DMS 273 (cell line): ENCODE results near the gene ZNF627.
"Not testable (repeated sequence)": the region's sequence is repeated elsewhere in the genome, so short reads cannot be mapped to it uniquely, and the experiment has no call there.

Experiments
- DNase-seq: peaks from one replicate; lab custom pipeline; 2025; ENCODE audit not compliant: unreplicated experiment; lab: John Stamatoyannopoulos, UW

ZNF627 gene

DNA sequence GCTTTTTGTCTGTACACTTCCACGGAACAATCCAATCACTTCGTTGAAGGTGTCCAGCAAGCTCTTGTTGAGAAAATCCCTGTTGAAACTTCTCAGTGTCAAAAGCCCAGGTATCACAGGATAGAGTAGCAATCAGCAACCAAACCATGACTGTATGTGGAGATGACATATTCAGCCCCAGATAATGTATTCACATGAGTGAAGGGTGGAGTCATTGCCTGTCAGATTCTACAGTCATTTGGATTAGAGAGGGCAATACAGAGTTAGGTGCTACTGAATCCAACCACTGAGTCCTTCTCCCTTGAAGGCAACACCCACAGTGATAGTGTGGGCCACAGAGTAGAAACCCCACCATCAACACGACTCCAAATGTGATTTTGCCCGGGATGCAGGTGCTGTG, 23.3 kb downstream of the ZNF627 start:
- no peak for DNase-seq

DNA sequence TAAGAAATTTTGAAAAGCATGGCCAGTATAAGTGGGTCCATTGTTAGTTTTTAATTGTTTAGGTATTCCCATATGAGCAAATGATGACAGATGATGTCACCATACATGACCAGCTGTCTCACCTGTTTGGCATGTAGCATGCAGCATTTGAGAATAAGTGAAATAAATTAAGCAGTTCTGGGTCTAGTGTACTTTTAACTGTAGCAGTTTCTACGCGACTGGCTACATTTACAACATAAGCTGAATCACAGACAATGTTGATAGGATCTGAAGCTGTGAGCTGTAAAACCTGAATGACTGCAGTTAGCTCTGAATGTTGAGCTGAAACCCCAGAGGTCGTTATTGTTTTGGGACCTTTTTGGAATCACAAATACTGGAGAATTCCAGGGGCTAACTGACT, 25.1 kb downstream of the ZNF627 start:
- not testable (repeated sequence) for DNase-seq

DNA sequence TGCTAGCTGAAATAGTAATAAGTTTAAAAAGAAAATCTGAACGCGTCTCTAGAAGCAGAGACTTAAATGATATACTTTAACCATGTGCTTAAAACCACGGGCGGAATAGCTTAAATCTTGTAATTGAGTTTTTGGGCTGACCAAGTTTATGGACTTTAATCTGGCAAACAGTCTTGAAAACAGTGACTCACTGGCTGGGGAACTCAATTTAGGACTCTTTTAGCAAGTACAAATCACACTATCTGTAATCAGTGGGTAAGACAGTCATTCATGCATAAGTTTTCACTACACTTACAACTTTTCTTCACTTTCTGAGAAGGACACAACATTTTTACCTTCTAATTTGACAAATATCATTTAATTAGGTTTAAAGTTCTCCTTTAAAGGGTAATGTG, 26.8 kb downstream of the ZNF627 start:
- DNase-seq, result no peak

DNA sequence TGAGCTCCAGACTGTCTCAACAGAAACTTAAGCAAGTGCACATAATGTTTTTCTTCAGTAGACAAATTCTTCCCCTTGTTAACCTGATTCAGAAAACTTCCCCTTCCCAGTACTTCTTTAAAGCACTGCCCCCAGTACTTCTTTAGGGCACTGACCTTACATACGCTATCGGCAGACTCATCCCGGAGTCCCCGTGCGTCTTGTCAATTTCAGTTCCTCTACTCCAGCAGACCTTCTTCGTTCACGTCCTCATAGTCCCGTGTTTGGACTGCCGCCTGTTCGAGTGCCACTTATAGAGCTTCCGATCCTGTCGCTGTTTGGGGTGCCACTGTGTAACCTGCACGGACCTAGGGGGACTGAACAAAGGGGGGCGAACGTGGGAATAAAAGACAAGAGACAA, 29.0 kb downstream of the ZNF627 start:
- no peak for DNase-seq

DNA sequence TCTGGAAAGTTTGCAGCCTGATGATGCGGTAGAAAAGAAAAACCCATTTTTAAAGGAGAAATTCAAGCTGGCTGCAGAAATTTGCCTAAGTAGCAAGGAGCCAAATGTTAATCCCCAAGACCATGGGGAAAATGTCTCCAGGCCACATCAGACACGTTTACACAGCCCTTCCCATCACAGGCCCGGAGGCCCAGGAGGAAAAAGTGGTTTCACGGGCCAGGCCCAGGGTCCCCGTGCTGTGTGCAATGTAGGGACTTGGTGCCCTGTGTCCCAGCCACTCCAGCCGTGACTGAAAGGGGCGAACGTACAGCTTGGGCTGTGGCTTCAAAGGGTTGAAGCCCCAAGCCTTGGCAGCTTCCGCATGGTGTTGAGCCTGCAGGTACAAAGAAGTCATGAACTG, 35.9 kb downstream of the ZNF627 start:
- DNase-seq, result no peak

DNA sequence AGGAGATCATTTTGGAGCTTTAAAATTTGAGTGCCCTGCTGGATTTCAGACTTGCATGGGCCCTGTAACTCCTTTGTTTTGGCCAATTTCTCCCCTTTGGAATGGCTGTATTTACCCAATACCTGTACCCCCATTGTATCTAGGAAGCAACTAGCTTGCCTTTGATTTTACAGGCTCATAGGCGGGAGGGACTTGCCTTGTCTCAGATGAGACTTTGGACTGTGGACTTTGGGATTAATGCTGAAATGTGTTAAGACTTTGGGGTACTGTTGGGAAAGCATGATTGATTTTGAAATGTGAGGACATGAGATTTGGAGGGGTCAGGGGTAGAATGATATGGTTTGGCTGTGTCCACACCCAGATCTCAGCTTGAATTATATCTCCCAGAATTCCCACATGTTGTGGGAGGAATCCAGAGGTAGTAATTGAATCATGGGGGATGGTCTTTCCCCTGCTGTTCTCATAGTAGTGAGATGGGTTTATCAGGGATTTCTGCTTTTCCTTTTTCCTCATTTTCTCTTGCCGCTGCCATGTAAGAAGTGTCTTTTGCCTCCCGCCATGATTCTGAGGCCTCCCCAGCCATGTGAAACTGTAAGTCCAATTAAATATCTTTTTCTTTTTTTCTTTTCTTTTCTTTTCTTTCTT, 36.9 kb downstream of the ZNF627 start:
- DNase-seq, result not testable (repeated sequence)

DNA sequence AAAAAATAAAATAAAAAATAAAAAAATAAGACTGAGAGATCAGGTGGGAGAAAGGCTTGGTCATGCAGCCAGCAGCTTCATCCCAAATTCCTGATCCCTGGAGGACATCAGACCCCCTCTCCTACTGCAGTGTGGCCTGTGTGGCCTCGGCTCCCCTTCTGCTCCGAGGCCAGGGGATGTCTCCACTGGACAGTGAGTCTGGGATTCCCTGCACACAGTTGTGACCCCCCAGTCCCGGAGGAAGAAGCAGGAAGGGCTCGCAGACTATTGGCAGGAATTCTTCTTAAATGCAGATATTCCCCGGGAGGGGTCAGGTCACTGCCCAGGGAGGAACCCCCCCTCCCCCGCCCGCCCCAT, 41.9 kb downstream of the ZNF627 start:
- no peak for DNase-seq

DNA sequence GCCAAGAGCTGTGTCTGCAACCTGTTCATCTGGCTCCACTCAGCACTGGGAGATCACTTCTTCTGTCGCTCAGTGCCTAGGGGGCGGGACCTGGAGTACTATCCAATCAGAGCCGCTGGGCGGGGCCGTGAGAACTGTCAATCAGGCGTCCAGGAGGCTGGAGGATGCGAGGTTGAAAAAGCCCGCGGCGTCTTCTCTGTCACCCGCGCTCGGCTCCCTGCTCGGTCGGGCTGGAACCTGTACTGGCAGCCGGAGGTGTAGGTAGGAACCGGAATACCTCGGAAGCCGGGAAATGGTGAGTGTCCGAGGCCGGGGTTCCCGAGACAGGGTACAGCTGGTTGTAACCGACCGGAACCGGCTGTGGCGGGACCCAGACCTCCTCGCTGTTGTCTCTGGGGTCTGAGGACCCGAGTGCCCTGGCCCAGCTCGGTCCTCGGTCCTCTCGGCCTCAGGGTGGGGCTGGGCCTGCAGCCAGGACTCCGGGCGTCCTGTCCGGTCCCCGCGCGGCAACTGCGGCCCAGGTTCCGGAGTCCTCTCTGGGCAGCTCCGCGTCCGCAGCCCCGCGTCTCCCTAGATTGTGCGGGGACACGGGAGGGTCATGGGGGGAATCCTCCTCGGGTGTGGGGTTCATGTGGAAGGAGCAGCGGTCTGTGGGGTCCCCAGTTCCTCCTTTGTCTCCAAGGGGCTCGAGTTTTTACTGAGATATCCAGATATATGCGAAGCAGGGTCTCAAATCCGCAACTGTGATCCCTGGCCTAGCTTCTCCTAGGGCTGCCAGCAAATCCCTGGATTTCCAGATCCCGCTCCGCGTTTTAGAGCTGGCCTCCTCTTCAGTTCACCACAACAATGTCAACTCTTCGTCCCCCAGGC, 42.6 kb downstream of the ZNF627 start:
- peak; percentile 99 for DNase-seq

DNA sequence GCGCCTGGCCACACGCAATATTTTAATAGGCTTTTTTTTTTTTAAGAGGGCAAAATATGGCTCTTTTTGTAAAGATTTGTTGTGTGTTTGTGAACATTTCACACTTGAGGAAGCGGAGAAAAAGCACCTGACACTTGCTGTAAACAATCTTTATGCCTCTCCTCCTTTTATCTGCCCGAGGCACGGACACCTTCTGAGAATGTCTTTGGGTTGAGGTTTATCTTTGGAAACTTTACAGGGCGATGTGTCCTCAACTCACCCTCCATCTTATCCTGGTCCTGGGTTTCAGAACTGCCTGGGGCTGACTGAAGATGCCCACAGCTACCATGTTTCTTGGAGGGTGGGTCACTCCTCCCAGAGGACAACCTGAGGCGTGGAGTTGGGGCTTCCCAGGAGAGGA, 44.0 kb downstream of the ZNF627 start:
- no peak for DNase-seq

DNA sequence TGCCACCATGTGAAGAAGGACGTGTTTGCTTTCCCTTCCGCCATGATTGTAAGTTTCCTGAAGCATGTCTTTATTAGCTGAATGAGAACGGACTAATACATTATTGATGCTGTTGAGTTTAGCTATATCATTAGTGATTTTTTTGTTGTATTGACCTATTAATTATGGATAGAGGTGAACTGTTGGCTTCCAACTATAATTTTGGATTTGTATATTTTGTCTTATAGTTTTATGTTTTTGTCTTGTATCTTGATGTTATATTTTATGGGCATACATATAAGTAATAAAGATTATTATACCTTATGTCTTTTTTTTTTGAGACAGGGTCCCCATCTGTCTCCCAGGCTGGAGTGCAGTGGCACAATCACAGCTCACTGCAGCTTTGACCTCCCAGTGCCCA, 45.6 kb downstream of the ZNF627 start:
- DNase-seq, result no peak

DNA sequence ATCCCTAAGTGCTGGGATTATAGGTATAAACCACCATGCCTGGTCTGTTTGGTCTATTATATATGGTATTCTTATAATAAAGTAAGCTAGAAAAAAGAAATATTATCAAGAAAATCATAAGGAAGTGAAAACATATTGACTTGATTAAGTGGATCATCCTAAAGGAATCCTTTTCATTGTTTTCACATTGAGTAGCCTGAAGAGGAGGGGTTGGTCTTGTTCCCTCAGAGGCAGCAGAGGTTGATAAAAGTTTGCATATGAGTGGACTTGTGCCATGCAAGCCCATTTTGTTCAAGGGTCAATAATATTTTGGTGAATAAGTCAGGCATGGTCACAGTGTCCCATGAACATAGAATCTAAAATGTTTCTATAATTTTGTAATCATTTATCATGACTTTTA, 52.7 kb downstream of the ZNF627 start:
- DNase-seq, result no peak

DNA sequence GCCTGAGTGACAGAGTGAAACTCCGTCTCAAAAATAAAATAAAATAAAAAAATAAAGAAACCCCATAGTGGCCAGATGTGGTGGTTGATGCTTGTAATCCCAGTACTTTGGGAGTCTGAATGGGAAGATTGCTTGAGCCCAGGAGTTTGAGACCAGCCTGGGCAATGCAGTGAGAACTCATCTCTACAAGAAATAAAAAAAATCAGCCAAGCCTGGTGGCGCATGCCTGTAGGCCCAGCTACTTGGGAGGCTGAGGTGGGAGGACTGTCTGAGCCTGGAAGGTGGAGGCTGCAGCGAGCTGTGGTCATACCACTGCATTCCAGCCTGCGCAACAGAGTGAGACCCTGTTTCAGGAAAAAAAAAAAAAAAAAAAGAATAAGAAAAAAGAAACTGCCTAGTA, 53.8 kb downstream of the ZNF627 start:
- no peak for DNase-seq

DNA sequence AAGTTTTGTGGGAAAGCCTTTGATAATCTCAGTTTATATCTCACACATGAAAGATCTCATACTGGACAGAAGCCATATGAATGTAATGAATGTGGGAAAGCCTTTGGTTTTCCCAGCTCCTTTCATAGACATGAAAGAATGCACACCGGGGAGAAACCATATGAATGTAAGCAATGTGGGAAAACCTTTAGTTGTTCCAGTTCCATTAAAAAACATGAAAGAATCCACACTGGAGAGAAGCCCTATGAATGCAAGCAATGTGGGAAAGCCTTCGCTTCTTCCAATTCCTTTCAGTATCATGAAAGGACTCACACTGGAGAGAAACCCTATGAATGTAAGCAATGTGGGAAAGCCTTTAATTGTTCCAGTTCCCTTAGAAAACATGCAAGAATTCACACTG, 54.8 kb downstream of the ZNF627 start:
- DNase-seq, result no peak

DNA sequence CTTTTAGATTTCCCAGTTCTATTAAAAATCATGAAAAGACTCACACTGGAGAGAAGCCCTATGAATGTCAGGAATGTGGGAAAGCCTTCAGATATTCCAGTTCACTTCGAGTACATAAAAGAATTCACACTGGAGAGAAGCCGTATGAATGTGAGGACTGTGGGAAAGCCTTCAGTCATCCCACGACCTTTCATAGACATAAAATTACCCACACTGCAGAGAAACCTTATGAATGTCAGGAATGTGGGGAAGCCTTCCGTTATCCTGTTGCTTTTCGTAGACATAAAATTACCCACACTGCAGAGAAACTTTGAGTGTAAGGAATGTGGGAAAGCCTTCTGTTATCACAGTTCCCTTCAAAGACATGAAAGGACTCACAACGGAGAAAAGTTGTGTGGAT, 55.2 kb downstream of the ZNF627 start:
- peak; percentile 17 for DNase-seq

DNA sequence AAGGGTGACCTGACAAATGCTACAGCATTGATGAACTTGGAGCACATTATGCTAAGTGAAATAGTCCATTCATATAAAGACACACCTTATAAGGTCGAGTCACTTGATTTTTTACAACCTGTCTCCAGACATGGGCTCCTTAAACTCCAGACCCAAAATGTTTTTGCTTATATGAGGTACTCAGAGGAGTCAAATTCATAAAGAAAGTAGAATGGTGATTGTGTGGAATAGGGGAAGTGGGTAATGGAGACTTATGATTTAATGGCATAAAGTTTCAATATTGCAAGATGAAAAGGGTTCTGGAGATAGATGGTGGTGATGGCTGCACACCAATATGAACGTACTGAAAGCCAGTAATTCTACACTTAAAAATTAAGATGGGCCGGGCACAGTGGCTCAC, 59.3 kb downstream of the ZNF627 start:
- no peak for DNase-seq

DNA sequence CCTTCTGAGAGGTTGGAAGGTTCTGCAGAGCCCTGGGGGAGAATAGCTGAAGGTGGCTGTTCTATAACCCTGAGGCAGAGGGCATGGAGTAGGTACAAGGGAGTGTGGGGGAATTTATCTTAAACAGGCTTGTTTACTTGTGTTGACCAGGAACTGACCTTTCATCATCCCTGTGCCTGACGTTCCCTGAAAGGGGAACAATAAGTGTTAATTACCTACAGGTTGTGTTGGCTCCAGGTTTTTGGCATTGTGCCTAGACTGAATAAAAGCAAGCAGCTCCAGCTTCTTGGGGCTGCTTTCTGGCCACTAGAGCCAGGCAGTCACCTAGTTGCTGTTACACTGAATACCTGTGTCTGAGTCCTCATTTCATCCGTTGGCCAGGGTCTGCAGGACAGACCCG, 60.0 kb downstream of the ZNF627 start:
- peak; percentile 56 for DNase-seq

DNA sequence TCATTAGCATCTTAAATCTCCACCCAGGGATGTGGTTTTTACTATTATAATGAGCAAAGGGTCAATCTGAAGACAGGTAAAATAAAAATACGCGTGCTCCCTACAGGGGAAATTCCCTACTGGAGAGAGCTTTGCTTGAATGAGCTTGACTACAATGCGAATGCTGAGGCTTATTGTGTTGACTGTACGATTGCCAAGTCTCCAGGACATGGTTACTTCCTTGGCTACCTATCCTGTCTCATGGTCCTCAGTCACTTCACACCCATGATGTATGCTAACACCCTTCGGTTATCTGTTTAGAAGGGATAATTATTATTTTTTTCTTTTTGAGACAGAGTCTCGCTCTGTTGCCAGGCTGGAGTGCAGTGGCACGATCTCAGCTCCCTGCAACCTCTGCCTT, 61.7 kb downstream of the ZNF627 start:
- no peak for DNase-seq

DNA sequence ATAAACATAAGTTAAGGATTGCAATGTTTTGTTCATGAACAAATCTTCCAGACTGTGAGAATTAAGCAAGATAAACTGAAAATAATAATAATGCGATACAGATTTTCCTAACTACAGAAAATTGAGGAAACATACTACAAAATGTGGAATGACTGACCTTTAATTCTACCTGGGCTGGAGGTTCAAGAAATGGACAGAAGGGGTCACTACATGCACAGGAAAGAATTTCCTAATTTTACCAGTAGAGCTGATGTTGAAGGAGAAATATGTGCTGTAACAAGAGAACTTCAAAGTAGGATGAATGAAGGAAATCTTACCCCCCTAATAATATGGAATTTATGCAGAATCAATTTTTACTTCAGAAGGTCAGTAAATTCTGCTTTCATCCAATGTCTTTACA, 62.3 kb downstream of the ZNF627 start:
- DNase-seq, result peak; percentile 30

DNA sequence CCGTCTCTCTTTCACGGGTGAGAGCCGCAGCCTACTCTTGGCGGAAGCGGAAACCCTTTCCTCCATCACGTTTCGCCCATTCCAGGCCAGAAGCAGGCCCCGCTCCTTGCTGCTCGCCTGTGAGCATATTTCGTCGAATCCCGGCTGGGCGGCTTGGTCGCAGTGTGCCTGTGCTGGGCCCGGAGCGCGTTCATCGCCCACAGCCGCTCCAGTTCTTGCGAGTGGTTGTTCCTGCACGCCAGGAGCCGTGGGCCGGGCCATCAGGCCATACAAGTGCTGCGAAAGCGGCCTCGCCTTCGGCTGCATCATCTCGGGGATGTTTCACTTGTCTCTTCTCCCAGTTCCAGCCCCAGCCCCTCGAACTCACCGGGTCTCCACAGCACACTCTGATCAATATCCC, 65.0 kb downstream of the ZNF627 start:
- no peak for DNase-seq

DNA sequence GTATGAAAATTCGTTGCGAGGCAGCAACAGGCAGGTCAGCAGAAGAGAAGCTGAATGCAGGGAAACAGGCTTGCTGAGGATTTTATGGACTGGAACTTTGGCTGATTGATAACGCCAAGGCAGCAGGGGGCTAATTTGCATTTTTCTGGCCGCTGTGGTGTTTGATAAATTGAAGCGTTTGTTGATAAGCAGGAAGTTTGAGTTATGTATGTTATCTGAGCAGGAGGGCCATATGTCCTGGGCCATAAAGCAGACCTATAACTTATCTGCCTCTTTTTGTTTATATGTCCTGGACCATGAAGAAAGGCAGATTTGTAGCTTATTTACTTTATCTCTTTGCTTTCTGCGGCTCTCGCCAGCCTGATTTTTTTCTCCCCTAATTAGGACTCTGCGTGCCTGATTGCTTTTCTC, 65.9 kb downstream of the ZNF627 start:
- DNase-seq, result no peak
